DMS53 (cell line): ENCODE measurements around the gene HTT.

Source experiments
- DNase-seq: peaks from one replicate; lab custom pipeline; 2025; lab: John Stamatoyannopoulos, UW

The HTT gene

DNA sequence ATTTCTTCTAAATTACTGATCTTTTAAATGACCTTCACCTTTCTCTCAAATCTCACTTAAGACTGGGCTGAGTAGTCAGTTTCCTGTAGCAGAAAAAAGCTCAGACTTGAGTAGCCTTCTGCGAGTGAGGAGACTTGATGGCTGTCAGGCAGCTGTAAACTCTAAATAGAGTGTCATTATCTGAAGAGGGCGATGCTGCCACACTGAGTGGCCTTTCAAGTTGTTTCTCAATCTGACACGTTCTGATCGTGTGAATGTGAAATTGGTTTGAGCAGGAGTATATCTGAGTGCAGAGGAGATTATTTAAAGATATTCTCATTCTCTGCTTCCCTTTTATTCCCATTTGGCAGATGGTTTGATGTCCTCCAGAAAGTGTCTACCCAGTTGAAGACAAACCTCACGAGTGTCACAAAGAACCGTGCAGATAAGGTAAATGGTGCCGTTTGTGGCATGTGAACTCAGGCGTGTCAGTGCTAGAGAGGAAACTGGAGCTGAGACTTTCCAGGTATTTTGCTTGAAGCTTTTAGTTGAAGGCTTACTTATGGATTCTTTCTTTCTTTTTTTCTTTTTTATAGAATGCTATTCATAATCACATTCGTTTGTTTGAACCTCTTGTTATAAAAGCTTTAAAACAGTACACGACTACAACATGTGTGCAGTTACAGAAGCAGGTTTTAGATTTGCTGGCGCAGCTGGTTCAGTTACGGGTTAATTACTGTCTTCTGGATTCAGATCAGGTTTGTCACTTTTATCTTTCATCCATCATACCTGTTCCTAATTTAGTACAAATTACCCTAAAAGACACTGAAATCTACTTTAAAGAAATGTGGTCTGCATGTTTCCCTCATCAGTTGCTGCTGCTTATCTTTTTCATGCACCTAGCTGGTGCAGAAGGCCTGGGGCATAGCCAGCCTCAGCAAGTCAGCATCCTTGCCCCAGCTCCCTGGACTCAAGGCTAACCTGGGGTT, 100.2 kb downstream of the HTT start:
- DNase-seq = no peak

DNA sequence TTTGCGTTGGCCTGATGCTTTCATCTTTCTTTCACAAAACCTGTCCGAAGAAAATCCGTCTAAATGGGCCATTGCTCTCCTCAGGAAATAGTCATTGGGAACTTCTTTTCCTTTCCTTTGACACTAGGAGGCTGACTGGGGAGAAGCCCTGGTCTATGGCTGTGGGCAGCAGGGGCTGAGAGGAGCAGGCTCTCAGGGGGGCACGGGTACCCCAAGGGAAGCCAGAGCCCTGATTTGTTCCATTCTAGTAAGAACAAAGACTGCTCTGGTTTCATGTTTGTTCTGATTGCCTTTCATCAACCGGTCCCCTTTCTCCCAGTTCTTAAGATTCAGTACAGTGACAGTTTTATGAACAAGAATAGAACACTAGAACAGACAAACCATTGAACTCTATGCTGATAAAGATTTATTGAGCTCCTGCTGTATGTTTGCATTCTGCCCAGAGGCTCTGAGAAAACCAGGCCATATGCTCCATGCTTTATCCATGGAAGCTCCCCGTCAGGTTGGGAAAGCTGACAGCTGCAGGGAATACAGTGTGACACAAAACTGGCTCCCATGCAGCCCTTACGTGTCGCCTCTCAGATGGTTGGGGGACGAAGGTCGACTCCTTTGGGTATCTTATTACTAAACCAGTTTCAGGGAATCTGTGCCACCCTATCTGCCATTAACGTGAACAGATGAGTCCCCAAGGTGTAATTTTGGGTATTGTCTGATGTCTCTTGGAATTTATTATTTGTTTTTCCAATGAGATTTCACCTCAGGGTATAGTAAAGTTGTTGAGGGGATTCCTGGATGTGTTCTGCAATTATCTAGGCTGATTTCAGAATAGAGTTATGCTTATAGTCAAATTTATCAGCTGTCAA, 102.1 kb downstream of the HTT start:
- no peak for DNase-seq

DNA sequence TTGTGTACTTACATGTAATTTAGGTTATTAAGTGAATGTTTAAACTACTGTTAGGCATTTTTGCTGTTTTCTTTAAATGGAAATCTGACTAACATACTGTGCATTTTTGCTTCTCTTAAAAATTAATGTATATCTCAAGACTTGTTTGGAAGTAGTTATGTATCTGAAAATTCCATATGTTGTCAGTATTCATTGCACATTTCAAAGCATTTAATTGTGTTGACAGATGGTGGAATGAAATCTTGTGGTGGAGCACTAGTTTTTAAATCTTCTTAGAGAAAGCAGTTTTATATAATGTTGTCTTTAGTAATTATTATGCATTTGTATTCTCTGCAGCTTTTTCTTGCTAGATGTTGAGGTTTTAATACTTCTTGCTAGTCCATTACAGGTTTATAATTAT, 102.9 kb downstream of the HTT start:
- no peak for DNase-seq

DNA sequence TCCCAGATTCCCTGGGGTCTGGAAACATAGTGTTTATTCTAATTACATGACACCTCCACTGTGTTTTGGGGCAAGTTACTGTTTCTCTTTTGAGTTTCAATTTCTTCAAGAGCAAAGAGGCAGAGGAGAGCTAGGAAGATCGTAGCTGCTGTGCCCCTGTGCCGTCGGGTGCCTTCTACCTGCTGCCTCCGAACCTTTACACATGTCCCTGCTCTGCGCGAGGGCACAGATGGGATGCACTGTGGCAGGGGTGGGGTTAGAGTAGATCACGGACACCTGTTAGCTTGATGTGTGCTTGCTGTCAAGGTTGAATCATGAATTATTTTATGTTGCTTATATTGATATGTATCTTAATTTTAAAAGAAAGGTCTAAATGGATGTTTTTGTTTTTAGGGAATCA, 103.4 kb downstream of the HTT start:
- no peak for DNase-seq

DNA sequence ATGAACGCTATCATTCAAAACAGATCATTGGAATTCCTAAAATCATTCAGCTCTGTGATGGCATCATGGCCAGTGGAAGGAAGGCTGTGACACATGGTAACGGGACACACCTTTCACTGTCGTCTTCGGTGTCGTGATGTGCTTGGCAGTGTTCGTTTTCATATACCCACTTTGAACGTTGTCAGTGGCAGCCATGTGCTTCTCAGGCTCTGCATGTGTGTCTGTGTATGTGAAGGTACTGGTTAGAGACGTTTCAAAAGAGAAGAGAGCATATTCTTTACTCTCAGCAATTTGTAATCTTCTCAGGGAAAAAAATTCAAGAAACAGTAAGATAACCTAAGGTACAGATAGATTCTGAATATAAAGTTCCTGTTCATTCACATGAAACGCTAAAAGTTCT, 103.9 kb downstream of the HTT start:
- DNase-seq = no peak

DNA sequence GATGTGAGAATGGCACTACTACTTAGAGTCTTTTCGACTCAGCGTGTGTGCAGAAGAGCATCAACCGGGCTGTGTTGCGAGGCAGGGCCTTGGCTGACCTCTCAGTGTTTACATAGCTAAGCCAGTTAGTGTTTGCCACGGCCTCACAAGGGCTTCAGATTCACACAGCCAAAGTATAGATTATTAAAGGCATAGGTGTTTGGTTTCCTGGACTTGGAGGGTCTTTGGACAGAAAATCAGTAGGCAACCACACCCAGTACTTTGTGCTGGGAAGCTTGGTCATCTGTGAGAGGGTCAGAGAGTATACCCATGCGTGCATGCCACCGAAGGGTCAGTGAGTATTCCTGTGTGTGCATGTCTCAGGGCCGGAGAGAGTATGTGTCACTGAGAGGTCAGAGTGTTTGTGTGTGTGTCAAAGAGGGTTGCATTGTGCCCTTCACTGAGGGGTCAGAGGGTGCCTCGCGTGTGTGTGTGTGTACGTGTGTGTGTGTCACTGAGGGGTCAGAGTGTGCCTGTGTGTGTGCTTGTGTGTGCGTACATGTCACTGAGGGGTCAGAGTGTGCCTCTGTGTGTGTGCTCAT, 104.7 kb downstream of the HTT start:
- peak; percentile 41 for DNase-seq

DNA sequence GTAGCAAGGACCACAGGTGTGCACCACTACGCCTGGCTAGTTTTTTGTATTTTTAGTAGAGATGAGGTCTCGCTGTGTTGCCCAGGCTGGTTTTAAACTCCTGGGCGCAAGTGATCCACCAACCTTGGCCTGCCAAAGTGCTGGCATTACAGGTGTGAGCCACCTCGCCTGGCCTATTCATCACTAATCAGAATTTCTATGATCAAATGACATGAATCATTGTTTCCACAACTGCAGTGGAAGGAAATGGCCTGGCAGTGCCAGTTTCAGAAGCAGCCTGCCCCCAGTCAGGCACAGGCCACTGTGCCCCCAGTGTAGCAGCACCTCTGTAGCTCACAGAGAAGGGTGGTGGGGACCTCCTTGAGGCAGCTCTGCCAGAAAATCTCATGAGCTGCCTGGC, 108.5 kb downstream of the HTT start:
- no peak for DNase-seq

DNA sequence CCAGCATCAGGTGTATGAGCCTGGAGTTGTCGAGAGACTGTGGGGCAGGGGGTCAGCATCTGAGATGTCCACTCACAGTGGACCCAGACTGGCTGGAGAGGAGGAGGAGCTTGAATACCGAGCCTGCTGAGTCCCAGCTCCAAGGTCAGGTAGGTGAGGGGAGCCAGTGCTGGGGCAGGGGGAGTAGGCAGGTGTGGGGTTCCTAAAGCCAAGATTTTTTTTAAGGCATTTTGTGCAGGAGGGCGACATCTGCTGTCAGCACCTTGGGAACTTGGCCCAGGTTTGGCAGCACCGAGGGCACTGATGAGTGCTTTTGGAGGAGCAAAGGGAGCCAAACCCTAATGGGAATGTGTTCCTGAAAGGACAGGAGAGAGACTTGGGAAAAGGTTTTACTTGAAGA, 110.2 kb downstream of the HTT start:
- no peak for DNase-seq

DNA sequence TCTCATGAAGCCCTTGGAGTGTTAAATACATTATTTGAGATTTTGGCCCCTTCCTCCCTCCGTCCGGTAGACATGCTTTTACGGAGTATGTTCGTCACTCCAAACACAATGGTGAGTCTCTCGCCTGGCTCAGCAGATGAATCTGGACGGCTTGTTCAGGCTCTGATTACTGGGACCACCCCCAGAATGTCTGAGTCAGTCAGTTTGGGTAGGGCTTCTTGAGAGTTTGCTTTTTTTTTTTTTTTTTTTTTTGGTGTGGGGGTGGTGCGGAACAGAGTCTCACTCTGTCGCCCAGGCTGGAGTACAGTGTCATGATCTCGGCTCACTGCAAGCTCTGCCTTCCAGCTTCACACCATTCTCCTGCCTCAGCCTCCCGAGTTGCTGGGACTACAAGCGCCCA, 112.1 kb downstream of the HTT start:
- DNase-seq = no peak

DNA sequence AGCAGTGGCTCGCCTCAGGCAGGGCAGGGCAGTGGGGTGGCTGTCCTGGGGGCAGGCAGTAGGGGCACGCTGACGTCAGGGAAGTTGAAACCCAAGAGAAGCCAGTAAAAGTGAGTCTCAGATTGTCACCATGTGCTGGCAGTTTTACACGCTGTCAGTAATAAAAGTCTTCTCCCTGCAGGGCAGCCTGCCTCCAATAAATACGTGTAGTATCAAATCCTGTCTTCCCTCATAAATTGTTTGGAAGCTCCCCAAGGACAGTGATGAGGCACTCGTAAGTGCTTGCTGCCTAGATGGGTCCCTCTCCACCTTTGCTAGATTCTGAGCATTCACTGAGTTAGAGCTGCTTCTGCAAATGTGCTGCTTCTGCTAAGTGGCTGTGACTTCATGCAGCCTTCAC, 113.6 kb downstream of the HTT start:
- DNase-seq = no peak

DNA sequence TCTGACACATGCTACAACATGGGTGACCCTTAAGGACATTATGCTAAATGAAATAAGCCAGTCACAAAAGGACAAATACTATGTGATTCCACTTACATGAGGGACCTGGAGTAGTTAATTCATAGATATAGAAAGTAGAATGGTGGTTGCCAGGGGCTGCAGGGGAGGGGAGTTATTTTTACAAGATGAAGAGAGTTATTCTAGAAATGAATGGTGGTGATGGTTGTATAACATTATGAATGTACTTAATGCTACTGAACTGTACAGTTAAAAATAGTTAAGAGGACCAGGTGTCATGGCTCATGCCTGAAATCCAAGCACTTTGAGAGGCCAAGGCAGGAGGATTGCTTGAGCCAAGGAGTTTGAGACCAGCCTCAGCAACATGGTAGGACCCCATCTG, 115.0 kb downstream of the HTT start:
- DNase-seq = no peak

DNA sequence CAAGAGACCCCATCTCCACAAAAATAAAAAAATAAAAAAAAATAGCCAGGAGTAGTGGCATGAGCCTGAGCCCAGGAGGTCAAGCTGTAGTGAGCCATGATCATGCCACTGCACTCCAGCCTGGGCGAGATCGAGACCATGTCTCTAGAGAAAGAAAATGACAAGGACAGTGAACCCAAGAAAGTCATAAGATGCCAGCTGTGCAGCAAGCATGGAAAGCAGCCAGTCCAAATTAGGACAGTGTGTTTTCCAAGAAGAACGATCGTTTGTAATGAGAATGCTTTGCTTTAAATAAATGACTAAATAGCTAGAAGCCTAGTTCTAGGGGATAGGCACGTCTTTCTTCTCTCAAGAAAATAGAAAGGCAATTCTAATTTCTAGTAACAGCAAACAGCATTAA, 116.1 kb downstream of the HTT start:
- DNase-seq = no peak

DNA sequence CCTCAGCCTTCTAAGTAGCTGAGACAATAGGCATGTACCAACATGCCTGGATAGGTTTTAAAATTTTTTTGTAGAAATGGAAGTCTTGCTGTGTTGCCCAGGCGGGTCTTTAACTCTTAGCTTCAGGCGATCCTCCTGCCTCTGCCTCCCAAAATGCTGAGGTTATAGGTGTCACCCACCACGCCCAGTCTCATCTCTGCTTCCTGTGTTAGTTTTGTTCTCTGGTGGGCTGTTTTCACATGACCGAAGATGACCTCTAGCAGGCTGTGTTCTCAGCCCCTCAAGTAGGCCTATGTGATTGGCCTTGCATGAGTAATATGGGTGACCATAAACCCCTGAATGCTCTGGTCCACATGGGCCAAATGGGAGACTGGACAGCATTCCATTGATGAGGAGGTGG, 117.7 kb downstream of the HTT start:
- DNase-seq = no peak

DNA sequence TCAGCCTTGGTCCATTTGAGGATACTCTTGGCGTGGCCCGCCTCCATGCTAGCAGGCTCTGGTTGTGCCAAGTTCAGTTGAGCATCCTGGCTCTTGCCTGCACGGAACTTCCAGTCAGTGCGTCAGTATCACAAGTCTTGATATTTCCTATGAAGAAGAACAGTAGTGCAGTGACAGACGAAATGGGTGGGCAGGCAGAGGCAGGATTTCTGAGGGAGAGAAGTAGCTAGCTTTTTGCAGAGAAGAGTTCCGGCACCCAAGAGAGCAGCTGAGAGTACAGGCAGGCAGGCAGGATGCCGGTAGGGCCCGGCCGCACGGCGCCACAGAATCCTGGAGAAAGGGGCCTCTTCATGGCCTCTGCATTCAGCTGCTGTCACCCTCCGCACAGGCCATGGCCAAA, 118.3 kb downstream of the HTT start:
- DNase-seq = no peak

DNA sequence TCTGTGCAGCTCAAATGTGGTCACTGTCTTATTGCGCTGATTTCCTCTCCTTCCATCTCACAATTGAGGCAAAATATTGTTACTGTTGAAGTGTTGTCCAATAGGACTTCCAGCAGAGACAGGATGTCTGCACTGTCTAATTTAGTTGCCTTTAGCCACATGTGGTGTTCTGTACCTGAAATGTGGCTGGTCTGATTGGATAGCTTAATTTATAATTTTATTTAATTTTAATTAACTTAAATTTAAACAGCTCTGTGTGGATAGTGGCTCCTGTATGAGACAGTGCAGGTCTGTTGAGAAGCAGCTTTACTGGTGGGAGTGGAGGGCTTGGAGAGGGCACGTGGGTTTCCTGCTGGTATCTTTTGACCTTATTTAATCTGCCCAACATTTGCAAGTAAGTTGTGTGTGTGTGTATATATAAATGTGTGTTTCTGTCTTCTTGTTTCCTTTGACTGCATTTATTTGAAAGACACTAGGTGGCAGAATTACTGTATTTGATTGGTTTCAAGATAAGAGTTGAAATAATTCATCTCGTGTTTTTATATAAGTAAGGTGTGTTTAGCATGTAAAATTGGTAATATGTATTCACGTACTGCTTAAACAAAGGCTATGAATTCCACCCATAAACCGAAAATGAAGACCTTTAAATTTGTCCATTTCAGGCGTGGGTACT, 119.2 kb downstream of the HTT start:
- peak; percentile 47 for DNase-seq

DNA sequence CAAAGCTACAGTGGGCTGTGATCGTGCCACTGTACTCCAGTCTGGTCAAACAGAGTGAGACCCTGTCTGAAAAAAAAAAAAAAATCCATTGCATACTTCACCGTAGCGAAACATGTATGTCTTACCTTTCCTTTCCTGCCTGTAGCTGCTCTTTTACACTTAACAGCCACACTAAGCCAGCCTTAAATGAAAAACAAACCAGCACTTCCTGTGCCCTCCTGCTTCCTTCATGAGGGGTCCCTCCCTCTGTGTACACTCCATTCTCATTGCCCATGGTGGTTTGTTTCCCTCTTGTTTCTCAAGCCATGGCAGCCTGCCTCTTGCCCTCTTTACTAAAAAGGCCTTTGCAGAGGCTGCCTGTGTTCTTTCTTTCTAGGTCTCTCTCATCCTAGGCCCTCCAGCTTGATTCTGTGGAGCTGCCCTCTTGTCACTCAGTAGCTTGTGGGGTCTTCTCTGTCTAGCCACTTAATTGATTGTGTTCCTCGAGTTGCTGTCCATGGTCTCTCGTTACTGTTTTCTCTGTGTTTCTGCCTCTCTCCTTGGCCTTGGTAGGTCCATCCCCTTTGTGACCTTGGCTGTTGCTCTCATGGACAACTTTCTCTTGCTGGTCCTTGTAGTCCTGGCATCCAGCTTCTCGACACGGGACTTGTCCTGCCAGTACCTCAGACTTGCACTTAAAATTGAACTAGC, 122.3 kb downstream of the HTT start:
- DNase-seq = no peak

DNA sequence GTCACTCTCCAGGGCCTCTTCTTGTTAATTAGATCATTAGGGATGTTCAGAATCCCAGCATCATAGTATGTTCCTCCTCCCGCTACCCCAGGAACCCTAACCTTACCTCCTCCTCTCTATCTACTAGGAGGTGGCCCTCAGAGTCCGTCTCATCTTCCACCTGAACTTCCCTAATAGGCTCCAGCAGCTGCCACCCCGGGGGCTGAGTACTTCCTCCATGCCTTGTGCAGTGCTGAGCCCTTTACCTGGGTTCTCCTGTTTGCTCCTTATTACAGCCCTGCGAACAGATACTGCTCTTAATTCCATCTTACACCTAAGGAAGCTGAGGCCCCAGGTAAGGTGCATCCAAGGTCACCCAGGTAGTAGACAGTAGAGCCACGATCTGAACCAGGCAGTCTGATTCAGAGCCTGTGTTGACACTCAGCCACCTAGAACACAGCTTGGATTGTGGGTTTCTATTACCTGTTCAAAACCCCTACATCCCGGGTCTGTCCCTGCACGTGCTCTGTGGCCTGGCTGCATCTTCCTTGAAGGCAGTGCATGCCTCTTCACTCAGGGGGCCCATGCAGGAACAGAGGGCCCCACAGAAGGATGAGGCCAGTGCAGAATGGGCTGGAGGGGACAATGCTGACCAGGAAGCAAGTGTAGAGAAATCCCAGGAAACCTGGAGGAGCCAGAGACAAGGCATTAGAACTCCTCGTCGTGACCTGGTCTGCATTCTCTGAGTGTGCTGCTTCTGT, 123.1 kb downstream of the HTT start:
- no peak for DNase-seq

DNA sequence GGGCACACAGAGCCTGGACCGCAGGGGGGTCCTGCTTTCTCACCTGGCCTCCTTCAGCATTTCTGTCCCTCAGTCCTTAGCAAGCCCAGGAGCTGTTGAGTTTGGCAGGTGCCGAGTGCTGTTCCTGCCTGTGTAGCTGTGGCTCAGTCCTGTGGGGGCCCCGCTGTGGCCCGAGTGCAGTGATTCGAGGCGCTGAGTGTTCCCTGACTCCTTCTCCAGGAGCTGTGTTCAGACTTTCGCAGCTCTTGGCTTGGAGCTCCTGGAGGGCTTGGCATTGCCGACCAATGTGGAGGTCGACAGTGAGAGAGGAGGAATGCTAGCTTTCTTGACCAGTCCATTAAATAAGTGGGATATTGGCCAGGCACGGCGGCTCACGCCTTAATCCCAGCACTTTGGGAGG, 124.4 kb downstream of the HTT start:
- DNase-seq = no peak

DNA sequence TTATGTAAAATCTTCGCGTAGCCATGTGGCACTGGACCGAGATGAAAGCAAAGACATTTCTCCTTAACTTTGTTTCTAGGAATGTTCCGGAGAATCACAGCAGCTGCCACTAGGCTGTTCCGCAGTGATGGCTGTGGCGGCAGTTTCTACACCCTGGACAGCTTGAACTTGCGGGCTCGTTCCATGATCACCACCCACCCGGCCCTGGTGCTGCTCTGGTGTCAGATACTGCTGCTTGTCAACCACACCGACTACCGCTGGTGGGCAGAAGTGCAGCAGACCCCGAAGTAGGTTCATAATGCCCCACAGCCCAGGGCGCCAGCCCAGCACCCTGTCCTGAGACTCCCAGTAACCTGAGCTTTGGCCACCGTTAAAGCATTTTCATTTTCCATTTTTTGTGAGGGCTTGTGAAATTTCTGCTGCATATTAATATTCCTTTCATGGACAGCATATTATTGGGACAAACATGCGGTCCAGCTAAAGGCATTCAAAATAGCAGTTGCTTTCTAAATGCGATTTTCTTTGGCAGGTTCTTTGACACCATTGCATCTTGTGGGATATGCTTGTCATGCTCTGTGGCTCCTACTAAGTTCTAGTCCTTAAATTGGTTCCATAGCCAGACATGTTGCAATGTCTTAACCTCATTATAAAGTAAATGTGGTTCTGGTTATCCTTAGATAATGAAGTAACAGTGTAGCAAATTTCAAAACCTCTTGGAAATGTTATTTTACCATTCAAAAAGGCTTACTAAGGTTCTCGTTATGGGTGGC, 125.4 kb downstream of the HTT start:
- no peak for DNase-seq

DNA sequence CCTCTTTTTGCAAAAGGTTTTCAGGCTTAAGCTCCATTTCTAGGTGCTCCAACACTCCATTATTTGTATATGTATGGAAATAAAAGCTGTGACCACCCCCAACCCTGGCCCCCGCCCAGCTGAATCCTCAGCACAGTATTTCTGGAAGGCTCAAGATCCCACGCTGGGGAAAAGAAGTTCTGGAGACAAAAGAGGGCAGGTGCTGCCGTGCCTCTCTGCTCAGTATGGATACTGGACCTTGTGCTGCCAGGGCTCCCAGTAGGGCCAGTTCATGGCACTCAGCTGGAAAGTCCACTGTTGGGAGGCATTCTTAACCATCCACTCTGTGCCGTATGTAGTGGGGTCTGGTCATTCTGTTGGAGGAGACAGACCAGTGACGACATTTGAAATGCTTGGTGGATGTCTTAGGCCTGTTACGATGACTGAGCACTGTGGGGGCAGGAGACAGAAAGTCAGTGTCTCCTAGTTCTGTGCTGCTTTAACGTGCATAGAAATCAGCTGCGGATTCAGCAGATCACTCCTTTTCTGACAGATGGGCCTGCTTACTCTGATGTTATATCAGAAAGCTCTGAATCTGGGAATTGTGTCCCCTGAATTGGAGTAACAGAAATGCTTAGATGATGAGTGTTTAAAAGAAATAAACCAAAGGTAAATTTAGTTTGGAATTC, 126.1 kb downstream of the HTT start:
- no peak for DNase-seq
